Osteocyte (in vitro differentiated cells): Measurements from ENCODE around the gene CYP2R1. TPM values are rescaled to one million over a fixed set of nuclear protein-coding genes. Genes with fewer than 3 reads are reported as not detected.
"Not testable (repeated sequence)": the region's sequence is repeated elsewhere in the genome, so short reads cannot be mapped to it uniquely, and the experiment has no call there.

Experiments used
- DNase-seq: peaks from one replicate; pipeline ENCODE4 v3.0.0; 2021; ENCODE audit warnings: mixed read lengths; ENCODE audit not compliant: unreplicated experiment; ENCODE audit errors: extremely low spot score
- H3K27ac Mint-ChIP-seq: one replicate; pipeline ENCODE4 v1.8.0; 2021; ENCODE audit warnings: mild to moderate bottlenecking, mixed read lengths; ENCODE audit not compliant: unreplicated experiment
- H3K27me3 Mint-ChIP-seq: one replicate; pipeline ENCODE4 v1.8.0; 2021; ENCODE audit warnings: mixed read lengths; ENCODE audit not compliant: unreplicated experiment
- H3K36me3 Mint-ChIP-seq: one replicate; pipeline ENCODE4 v1.8.0; 2021; ENCODE audit warnings: mixed read lengths; ENCODE audit not compliant: unreplicated experiment
- H3K4me1 Mint-ChIP-seq: one replicate; pipeline ENCODE4 v1.8.0; 2021; ENCODE audit warnings: mixed read lengths; ENCODE audit not compliant: unreplicated experiment
- H3K4me3 Mint-ChIP-seq: one replicate; pipeline ENCODE4 v1.8.0; 2021; ENCODE audit warnings: mild to moderate bottlenecking, moderate library complexity, mixed read lengths; ENCODE audit not compliant: unreplicated experiment
- H3K9me3 Mint-ChIP-seq: one replicate; pipeline ENCODE4 v1.8.0; 2021; ENCODE audit warnings: mixed read lengths; ENCODE audit not compliant: unreplicated experiment
- CTCF ChIP-seq: fragments of 200-600 bp; sonication (generic); IDR thresholded peaks from 2 replicates; pipeline ENCODE4 v1.5.0; 2021; ENCODE audit warnings: antibody characterized with exemption, mild to moderate bottlenecking, moderate library complexity
- total RNA-seq: library from RNA; stranded (reverse); gene quantifications from 2 replicates; pipeline ENCODE4 v1.2.1, GENCODE V29; 2021

The CYP2R1 gene
- total RNA-seq, 1 donor from 2014 or later: 6.4 TPM

- no peak for TF ChIP-seq CTCF
- no peak overlapping the region for H3K4me3 Mint-ChIP-seq
- no peak overlapping the region for H3K27ac Mint-ChIP-seq
- H3K4me1 Mint-ChIP-seq: peaks cover 4% of the 10 kb centered on the region
- no peaks in the 10 kb centered on the region for H3K9me3 Mint-ChIP-seq
- H3K27me3 Mint-ChIP-seq: no peaks in the 10 kb centered on the region
- H3K36me3 Mint-ChIP-seq: no peaks in the 10 kb centered on the region
- no peak for DNase-seq
Observed at GRCh38 chr11:14884667-14885273, 7.3 kb downstream of the CYP2R1 start.

GRCh38 chr11:14883683-14884082, 8.3 kb downstream of the CYP2R1 start:
- H3K36me3 Mint-ChIP-seq, DNase-seq, H3K27me3 Mint-ChIP-seq, H3K4me1 Mint-ChIP-seq, H3K4me3 Mint-ChIP-seq, H3K27ac Mint-ChIP-seq, H3K9me3 Mint-ChIP-seq: not testable (repeated sequence)

DNA sequence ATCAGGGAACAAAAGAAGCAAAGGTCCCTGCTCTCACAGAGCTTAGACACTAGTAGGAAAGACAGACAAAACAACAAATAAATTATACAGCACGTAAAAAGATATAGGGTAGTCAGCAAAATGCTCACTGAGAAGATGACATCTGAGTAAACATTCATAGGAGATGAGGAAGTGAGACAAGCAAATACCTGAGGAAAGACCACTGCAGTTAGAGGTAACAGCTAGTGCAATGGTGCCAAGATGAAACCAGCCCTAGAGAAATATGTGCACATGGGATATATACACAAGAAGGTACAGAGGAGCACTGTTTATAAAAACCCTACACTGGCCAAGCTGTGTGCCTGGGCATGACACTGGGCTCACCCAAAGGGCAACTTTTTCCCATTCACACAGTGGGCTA, 9.8 kb downstream of the CYP2R1 start:
- Mint-ChIP-seq H3K9me3 (no peaks in the 10 kb centered on the region), H3K27ac (no peak overlapping the region), H3K36me3 (peaks cover 5% of the 10 kb centered on the region), H3K4me1 (no peaks in the 10 kb centered on the region), H3K27me3 (no peaks in the 10 kb centered on the region), H3K4me3 (no peak overlapping the region)
- TF ChIP-seq CTCF: no peak
- DNase-seq: no peak

GRCh38 chr11:14881576-14882193, 10.3 kb downstream of the CYP2R1 start:
- H3K9me3 Mint-ChIP-seq: no peaks in the 10 kb centered on the region
- H3K4me1 Mint-ChIP-seq: no peaks in the 10 kb centered on the region
- no peaks in the 10 kb centered on the region for H3K27me3 Mint-ChIP-seq
- no peak for DNase-seq
- no peak for TF ChIP-seq CTCF
- H3K36me3 Mint-ChIP-seq: peaks cover 5% of the 10 kb centered on the region
- H3K27ac Mint-ChIP-seq: no peak overlapping the region
- H3K4me3 Mint-ChIP-seq: no peak overlapping the region

GRCh38 chr11:14875163-14875562, 16.9 kb downstream of the CYP2R1 start:
- Mint-ChIP-seq H3K4me3 (no peak overlapping the region), H3K4me1 (peaks cover 6% of the 10 kb centered on the region), H3K27ac (no peak overlapping the region), H3K27me3 (no peaks in the 10 kb centered on the region), H3K9me3 (no peaks in the 10 kb centered on the region), H3K36me3 (peaks cover 5% of the 10 kb centered on the region)
- DNase-seq: no peak
- no peak for TF ChIP-seq CTCF
